HepG2 (cell line): ENCODE measurements around the gene METRN. TPM values are rescaled to one million over a fixed set of nuclear protein-coding genes. Genes with fewer than 3 reads are reported as not detected.
A peak's percentile ranks its signal among the peaks of the same experiment; 100 is the strongest.

Experiments
- ATF7 ChIP-seq, 2 experiments: fragments of 450-650 bp in 1 of 2; sonication (generic) in 1 of 2; formaldehyde crosslinking in 1 of 2; IDR thresholded peaks; 2 replicates each; pipeline versions ENCODE4 v1.4.0 to v1.6.1; 2016 to 2020; ENCODE audit warnings: antibody characterized with exemption in 1 of 2, mild to moderate bottlenecking in 1 of 2, missing genetic modification reagents in 1 of 2
- ELF1 ChIP-seq: sonication (generic); formaldehyde crosslinking; IDR thresholded peaks from 2 replicates; pipeline ENCODE4 v1.4.0; 2020; ENCODE audit warnings: missing genetic modification reagents
- ELF4 ChIP-seq: sonication (generic); formaldehyde crosslinking; IDR thresholded peaks from 2 replicates; pipeline ENCODE4 v1.5.0; 2020; ENCODE audit warnings: missing genetic modification reagents, mild to moderate bottlenecking, moderate library complexity, borderline replicate concordance
- ERF ChIP-seq: IDR thresholded peaks from 2 replicates; pipeline ENCODE4 v1.6.1; 2018; ENCODE audit warnings: missing biosample characterization, missing genetic modification reagents
- FOSL1 ChIP-seq: sonication (generic); formaldehyde crosslinking; IDR thresholded peaks from 2 replicates; pipeline ENCODE4 v1.9.0; 2021; ENCODE audit warnings: missing genetic modification reagents, borderline replicate concordance
- KDM6A ChIP-seq: IDR thresholded peaks from 2 replicates; pipeline ENCODE4 v1.6.1; 2016; ENCODE audit warnings: low read depth
- MED8 ChIP-seq: sonication (generic); formaldehyde crosslinking; IDR thresholded peaks from 2 replicates; pipeline ENCODE4 v1.8.1; 2023; ENCODE audit warnings: mild to moderate bottlenecking, missing genetic modification reagents; ENCODE audit not compliant: insufficient replicate concordance
- NFE2L1 ChIP-seq: sonication (generic); formaldehyde crosslinking; IDR thresholded peaks from 2 replicates; pipeline ENCODE4 v1.4.0; 2020; ENCODE audit warnings: missing genetic modification reagents, mild to moderate bottlenecking, borderline replicate concordance
- PPARG ChIP-seq: conservative IDR thresholded peaks from 2 replicates; pipeline ENCODE4 v1.6.1; 2016; ENCODE audit warnings: missing biosample characterization, missing genetic modification reagents
- SOX13 ChIP-seq, 3 experiments: fragments of 450-650 bp in 1 of 3; sonication (generic) in 1 of 3; formaldehyde crosslinking in 1 of 3; IDR thresholded peaks in 2 of 3; conservative IDR thresholded peaks in 1 of 3; 2 replicates each; pipeline versions ENCODE4 v1.5.0 to v1.6.1; 2016 to 2020; ENCODE audit warnings: antibody characterized with exemption in 1 of 3, mild to moderate bottlenecking in 1 of 3, missing compliant biosample characterization in 1 of 3, missing genetic modification reagents in 1 of 3, moderate library complexity in 1 of 3
- TGIF2 ChIP-seq: IDR thresholded peaks from 2 replicates; pipeline ENCODE4 v1.6.1; 2016; ENCODE audit warnings: control low read depth, missing compliant biosample characterization
- THYN1 ChIP-seq: sonication (generic); formaldehyde crosslinking; IDR thresholded peaks from 2 replicates; pipeline ENCODE4 v1.8.1; 2023; ENCODE audit warnings: low read depth, mild to moderate bottlenecking, moderate library complexity, missing genetic modification reagents, borderline replicate concordance
- TP53 ChIP-seq: sonication (generic); formaldehyde crosslinking; conservative IDR thresholded peaks from 2 replicates; pipeline ENCODE4 v1.4.0; 2020; ENCODE audit warnings: missing genetic modification reagents
- YY1 ChIP-seq: IDR thresholded peaks from 2 replicates; pipeline ENCODE4 v1.6.1; 2011; ENCODE audit warnings: low read length, low read depth, moderate library complexity, mild to moderate bottlenecking; ENCODE audit not compliant: insufficient read depth, insufficient replicate concordance
- ZFP62 ChIP-seq: sonication (generic); formaldehyde crosslinking; IDR thresholded peaks from 2 replicates; pipeline ENCODE4 v1.4.0; 2020; ENCODE audit warnings: missing genetic modification reagents
- ZIK1 ChIP-seq: sonication (generic); formaldehyde crosslinking; IDR thresholded peaks from 2 replicates; pipeline ENCODE4 v1.5.0; 2020; ENCODE audit warnings: mild to moderate bottlenecking, low read depth, missing genetic modification reagents, borderline replicate concordance
- ZKSCAN5 ChIP-seq: sonication (generic); formaldehyde crosslinking; IDR thresholded peaks from 2 replicates; pipeline ENCODE4 v1.5.1; 2020; ENCODE audit warnings: mild to moderate bottlenecking, missing genetic modification reagents
- ZKSCAN8 ChIP-seq: IDR thresholded peaks from 2 replicates; pipeline ENCODE4 v1.6.1; 2016; ENCODE audit warnings: borderline replicate concordance, missing genetic modification reagents, missing compliant biosample characterization
- ZNF138 ChIP-seq: sonication (generic); formaldehyde crosslinking; IDR thresholded peaks from 2 replicates; pipeline ENCODE4 v1.5.0; 2020; ENCODE audit warnings: mild to moderate bottlenecking, low read depth, missing genetic modification reagents
- ZNF234 ChIP-seq: sonication (generic); formaldehyde crosslinking; conservative IDR thresholded peaks from 2 replicates; pipeline ENCODE4 v1.5.1; 2020; ENCODE audit warnings: mild to moderate bottlenecking, missing genetic modification reagents
- ZNF501 ChIP-seq: sonication (generic); formaldehyde crosslinking; IDR thresholded peaks from 2 replicates; pipeline ENCODE4 v1.5.1; 2020; ENCODE audit warnings: mild to moderate bottlenecking, moderate library complexity, missing genetic modification reagents
- ZNF550 ChIP-seq: sonication (generic); formaldehyde crosslinking; IDR thresholded peaks from 2 replicates; pipeline ENCODE4 v1.4.0; 2020; ENCODE audit warnings: mild to moderate bottlenecking, missing genetic modification reagents, borderline replicate concordance
- ZNF775 ChIP-seq: sonication (generic); formaldehyde crosslinking; IDR thresholded peaks from 2 replicates; pipeline ENCODE4 v1.4.0; 2020; ENCODE audit warnings: missing genetic modification reagents, mild to moderate bottlenecking, moderate library complexity, borderline replicate concordance
- polyA plus RNA-seq, 8 experiments: library from polyadenylated mRNA; depleted of rRNA in 3 of 8; stranded (reverse) in 7 of 8; unstranded in 1 of 8; fragments of >200 nt; fragmentation: Illumina TruSeq in 4 of 8; extraction: Trizol in 4 of 8; gene quantifications; 2 replicates each; pipeline versions ENCODE4 v1.2.1 to v1.2.3, GENCODE V29; 2011 to 2016; ENCODE audit warnings: low read depth in 4 of 8, missing spikeins in 1 of 8, mixed read lengths in 1 of 8; ENCODE audit not compliant: insufficient read depth in 1 of 8
- total RNA-seq, 5 experiments: library from RNA; depleted of rRNA; stranded (reverse); fragments of >200 nt; fragmentation: Illumina TruSeq; extraction: Trizol; gene quantifications; 2 replicates each; pipeline ENCODE4 v1.2.3, GENCODE V29; 2016; ENCODE audit warnings: low read depth in 1 of 5
- TF ChIP-seq, protein P1 (sequence below): sonication (generic); formaldehyde crosslinking; IDR thresholded peaks from 2 replicates; pipeline ENCODE4 v1.4.0; 2020; ENCODE audit warnings: missing genetic modification reagents
- TF ChIP-seq, protein P2 (sequence below): IDR thresholded peaks from 2 replicates; pipeline ENCODE4 v1.6.1; 2018; ENCODE audit warnings: missing genetic modification reagents, mild to moderate bottlenecking, missing compliant biosample characterization
- TF ChIP-seq, protein P3 (sequence below): sonication (generic); formaldehyde crosslinking; IDR thresholded peaks from 2 replicates; pipeline ENCODE4 v1.8.1; 2023; ENCODE audit warnings: mild to moderate bottlenecking, missing genetic modification reagents, borderline replicate concordance
- TF ChIP-seq, protein P4 (sequence below): sonication (generic); formaldehyde crosslinking; IDR thresholded peaks from 2 replicates; pipeline ENCODE4 v1.8.0; 2022; ENCODE audit warnings: mild to moderate bottlenecking, missing genetic modification reagents, borderline replicate concordance

METRN gene
- total and polyA plus RNA-seq, 2 of the 13 experiments (the other 11 are each of a cell fraction or from before 2014, with no cell fraction given) = 25.5 to 46.1 TPM

DNA sequence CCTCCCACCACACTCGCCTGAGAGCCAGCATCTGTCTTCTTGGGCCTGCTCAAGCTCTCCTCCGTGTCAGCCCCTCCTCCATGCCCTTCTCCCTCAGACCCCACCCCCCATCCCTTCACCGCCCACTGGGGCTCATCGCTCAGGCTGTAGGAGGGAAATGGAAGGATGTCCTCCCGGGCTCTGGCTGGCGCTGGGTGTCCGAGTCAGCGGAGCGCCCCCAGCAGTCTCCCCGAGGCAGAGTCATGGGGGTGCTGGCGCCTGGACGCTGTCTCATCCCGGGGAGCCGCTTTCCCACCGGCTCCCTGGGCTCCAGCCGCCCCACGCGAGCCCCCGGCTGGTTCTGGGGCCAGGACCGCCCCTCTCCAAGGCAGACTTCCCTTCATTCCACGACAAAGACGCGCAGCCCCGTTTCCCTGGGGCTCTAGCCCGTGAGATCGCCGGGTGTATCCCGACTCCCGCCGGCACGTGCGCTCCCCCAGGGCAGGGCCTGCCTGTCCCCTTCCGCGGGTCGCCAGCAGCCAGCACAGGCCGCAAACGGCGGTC, 5.6 kb downstream of the METRN start (continued):
- no peak for TF ChIP-seq THYN1
- no peak for TF ChIP-seq SOX13 (IDR thresholded peaks at IDR 0.05)
- no peak for TF ChIP-seq SOX13 (CRISPR knock-in tag; conservative IDR thresholded peaks at IDR 0.05 in 1 of 2, IDR thresholded peaks at IDR 0.05 in 1 of 2)
- TF ChIP-seq, protein P1, sequence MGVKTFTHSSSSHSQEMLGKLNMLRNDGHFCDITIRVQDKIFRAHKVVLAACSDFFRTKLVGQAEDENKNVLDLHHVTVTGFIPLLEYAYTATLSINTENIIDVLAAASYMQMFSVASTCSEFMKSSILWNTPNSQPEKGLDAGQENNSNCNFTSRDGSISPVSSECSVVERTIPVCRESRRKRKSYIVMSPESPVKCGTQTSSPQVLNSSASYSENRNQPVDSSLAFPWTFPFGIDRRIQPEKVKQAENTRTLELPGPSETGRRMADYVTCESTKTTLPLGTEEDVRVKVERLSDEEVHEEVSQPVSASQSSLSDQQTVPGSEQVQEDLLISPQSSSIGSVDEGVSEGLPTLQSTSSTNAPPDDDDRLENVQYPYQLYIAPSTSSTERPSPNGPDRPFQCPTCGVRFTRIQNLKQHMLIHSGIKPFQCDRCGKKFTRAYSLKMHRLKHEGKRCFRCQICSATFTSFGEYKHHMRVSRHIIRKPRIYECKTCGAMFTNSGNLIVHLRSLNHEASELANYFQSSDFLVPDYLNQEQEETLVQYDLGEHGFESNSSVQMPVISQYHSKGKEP (CRISPR knock-in tag) = no peak
- peak; percentile 20; the same call in 1 of the 2 replicates for TF ChIP-seq ZIK1 (CRISPR knock-in tag)
- TF ChIP-seq, protein P2, sequence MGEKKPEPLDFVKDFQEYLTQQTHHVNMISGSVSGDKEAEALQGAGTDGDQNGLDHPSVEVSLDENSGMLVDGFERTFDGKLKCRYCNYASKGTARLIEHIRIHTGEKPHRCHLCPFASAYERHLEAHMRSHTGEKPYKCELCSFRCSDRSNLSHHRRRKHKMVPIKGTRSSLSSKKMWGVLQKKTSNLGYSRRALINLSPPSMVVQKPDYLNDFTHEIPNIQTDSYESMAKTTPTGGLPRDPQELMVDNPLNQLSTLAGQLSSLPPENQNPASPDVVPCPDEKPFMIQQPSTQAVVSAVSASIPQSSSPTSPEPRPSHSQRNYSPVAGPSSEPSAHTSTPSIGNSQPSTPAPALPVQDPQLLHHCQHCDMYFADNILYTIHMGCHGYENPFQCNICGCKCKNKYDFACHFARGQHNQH (CRISPR knock-in tag) = no peak; the same call in 1 of the 2 replicates
- no peak for TF ChIP-seq ZNF234 (CRISPR knock-in tag)
- TF ChIP-seq KDM6A (CRISPR knock-in tag) = no peak
- TF ChIP-seq PPARG = no peak
- TF ChIP-seq, protein P3, sequence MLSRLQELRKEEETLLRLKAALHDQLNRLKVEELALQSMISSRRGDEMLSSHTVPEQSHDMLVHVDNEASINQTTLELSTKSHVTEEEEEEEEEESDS (CRISPR knock-in tag) = no peak
- TF ChIP-seq ZNF501 (CRISPR knock-in tag) = no peak; the same call in 1 of the 2 replicates
- no peak for TF ChIP-seq NFE2L1 (CRISPR knock-in tag)
- no peak for TF ChIP-seq TP53 (CRISPR knock-in tag)
- no peak for TF ChIP-seq ZKSCAN8
- no peak for TF ChIP-seq ATF7 (IDR thresholded peaks at IDR 0.05)
- TF ChIP-seq ATF7 (CRISPR knock-in tag; IDR thresholded peaks at IDR 0.05) = no peak
- TF ChIP-seq ZNF138 (CRISPR knock-in tag) = no peak; the same call in 1 of the 2 replicates
- no peak for TF ChIP-seq ELF4 (CRISPR knock-in tag)
- peak; percentile 82 for TF ChIP-seq MED8
- no peak for TF ChIP-seq ELF1
- TF ChIP-seq, protein P4, sequence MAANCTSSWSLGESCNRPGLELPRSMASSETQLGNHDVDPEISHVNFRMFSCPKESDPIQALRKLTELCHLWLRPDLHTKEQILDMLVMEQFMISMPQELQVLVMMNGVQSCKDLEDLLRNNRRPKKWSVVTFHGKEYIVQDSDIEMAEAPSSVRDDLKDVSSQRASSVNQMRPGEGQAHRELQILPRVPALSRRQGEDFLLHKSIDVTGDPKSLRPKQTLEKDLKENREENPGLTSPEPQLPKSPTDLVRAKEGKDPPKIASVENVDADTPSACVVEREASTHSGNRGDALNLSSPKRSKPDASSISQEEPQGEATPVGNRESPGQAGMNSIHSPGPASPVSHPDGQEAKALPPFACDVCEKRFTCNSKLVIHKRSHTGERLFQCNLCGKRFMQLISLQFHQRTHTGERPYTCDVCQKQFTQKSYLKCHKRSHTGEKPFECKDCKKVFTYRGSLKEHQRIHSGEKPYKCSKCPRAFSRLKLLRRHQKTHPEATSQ (CRISPR knock-in tag) = no peak
- no peak for TF ChIP-seq FOSL1
- TF ChIP-seq TGIF2 (CRISPR knock-in tag) = no peak
- no peak for TF ChIP-seq ZKSCAN5
- no peak for TF ChIP-seq ZNF550 (CRISPR knock-in tag)
- TF ChIP-seq ERF = 0 out of 2 replicates have a peak, but pooled peaks have one; percentile 1
- TF ChIP-seq ZNF775 (CRISPR knock-in tag) = no peak
- TF ChIP-seq ZFP62 (CRISPR knock-in tag) = no peak
- TF ChIP-seq YY1 = no peak
